Endothelial cell of umbilical vein (primary cell): ENCODE results near the gene CCDC184. TPM values are rescaled to one million over a fixed set of nuclear protein-coding genes. Genes with fewer than 3 reads are reported as not detected.

Source experiments
- BruUV-seq: library from RNA; stranded (reverse); fragments of 400-500 nt; replicated peaks from 2 replicates; lab custom pipeline; 2021; lab: Mats Ljungman, UMichigan
- CTCF ChIA-PET: fragments of 300-600, 350-600 bp; sonication (Branson Sonifier 250); formaldehyde crosslinking; loops from one replicate; lab custom pipeline; 2021; ENCODE audit warnings: antibody characterized with exemption, inconsistent platforms; lab: Charles Lee
- POLR2A ChIA-PET: fragments of 300-600, 350-600 bp; sonication (Branson Sonifier 250); formaldehyde crosslinking; loops from one replicate; lab custom pipeline; 2021; ENCODE audit warnings: antibody characterized with exemption, inconsistent platforms; lab: Charles Lee
- DNase-seq: peaks from one replicate; pipeline ENCODE4 v3.0.0-alpha.2; 2011; ENCODE audit warnings: low read depth, low spot score
- FAIRE-seq: peaks from 2 replicates; lab custom pipeline; 2011; peaks lifted over from hg19 to GRCh38; lab: Jason Lieb, UNC
- H2AFZ ChIP-seq: 2 replicates; pipeline ENCODE4 v1.6.0; 2012; ENCODE audit warnings: low read depth, low read length, control low read depth, inconsistent platforms
- H3K27ac ChIP-seq: 2 replicates; pipeline ENCODE4 v1.5.1; 2011; ENCODE audit warnings: low read depth, mild to moderate bottlenecking, control low read depth, low read length, moderate library complexity; ENCODE audit not compliant: insufficient read depth
- H3K27me3 ChIP-seq, 2 experiments: 2 replicates each; pipeline versions ENCODE4 v1.6.0 to v1.6.1; 2011; ENCODE audit warnings: low read length in 2 of 2, mixed read lengths in 1 of 2; ENCODE audit not compliant: control insufficient read depth in 2 of 2, insufficient read depth in 2 of 2
- H3K36me3 ChIP-seq, 2 experiments: 2 replicates in 1 of 2; 3 replicates in 1 of 2; pipeline ENCODE4 v1.5.1; 2011; ENCODE audit warnings: low read length in 2 of 2, mild to moderate bottlenecking in 1 of 2, moderate library complexity in 1 of 2; ENCODE audit not compliant: control insufficient read depth in 2 of 2, insufficient read depth in 2 of 2; ENCODE audit errors: extremely low read depth in 1 of 2
- H3K4me1 ChIP-seq: 3 replicates; pipeline ENCODE4 v1.5.1; 2011; ENCODE audit warnings: mild to moderate bottlenecking, low read length; ENCODE audit not compliant: control insufficient read depth, insufficient read depth; ENCODE audit errors: extremely low read depth
- H3K4me2 ChIP-seq: 2 replicates; pipeline ENCODE4 v1.6.1; 2011; ENCODE audit warnings: low read length, control low read depth, mixed read lengths; ENCODE audit not compliant: insufficient read depth
- H3K4me3 ChIP-seq, 3 experiments: fragments of 200-600 bp in 1 of 3; sonication (generic), shearing (Covaris generic) in 1 of 3; replicated peaks in 1 of 3; 2 replicates each; pipeline ENCODE4 v1.5.1; 2011 to 2016; ENCODE audit warnings: control low read depth in 3 of 3, low read length in 3 of 3, mild to moderate bottlenecking in 2 of 3, inconsistent platforms in 1 of 3, low read depth in 1 of 3, moderate library complexity in 1 of 3; ENCODE audit not compliant: insufficient read depth in 1 of 3
- H3K79me2 ChIP-seq: 2 replicates; pipeline ENCODE4 v1.6.0; 2012; ENCODE audit warnings: low read length, inconsistent platforms; ENCODE audit not compliant: control insufficient read depth, insufficient read depth
- H3K9ac ChIP-seq: replicated peaks from 2 replicates; pipeline ENCODE3; 2011; ENCODE audit warnings: low read length, control low read depth; ENCODE audit not compliant: insufficient read depth; ENCODE audit errors: extremely low read depth
- H3K9me1 ChIP-seq: replicated peaks from 3 replicates; pipeline ENCODE4 v1.6.0; 2011; ENCODE audit warnings: mild to moderate bottlenecking, low read length; ENCODE audit not compliant: control insufficient read depth, insufficient read depth; ENCODE audit errors: extremely low read depth
- H3K9me3 ChIP-seq: replicated peaks from 2 replicates; pipeline ENCODE4 v1.5.1; 2012; ENCODE audit warnings: low read length, inconsistent platforms; ENCODE audit not compliant: control insufficient read depth, insufficient read depth
- H4K20me1 ChIP-seq: replicated peaks from 2 replicates; pipeline ENCODE3; 2011; ENCODE audit warnings: mild to moderate bottlenecking, low read length; ENCODE audit not compliant: control insufficient read depth, insufficient read depth; ENCODE audit errors: extremely low read depth
- EZH2 ChIP-seq: IDR thresholded peaks from 2 replicates; pipeline ENCODE4 v1.6.1; 2012; ENCODE audit warnings: borderline replicate concordance, low read depth, mild to moderate bottlenecking, moderate library complexity, low read length, inconsistent platforms; ENCODE audit not compliant: severe bottlenecking
- FOS ChIP-seq: IDR thresholded peaks from 2 replicates; pipeline ENCODE4 v1.6.1; 2011; ENCODE audit warnings: mild to moderate bottlenecking, low read length, moderate library complexity, borderline replicate concordance; ENCODE audit not compliant: insufficient read depth
- GATA2 ChIP-seq: IDR thresholded peaks from 2 replicates; pipeline ENCODE4 v1.7.0; 2011; ENCODE audit warnings: low read depth, mild to moderate bottlenecking, moderate library complexity, mixed read lengths, low read length; ENCODE audit not compliant: insufficient read length, insufficient read depth
- JUN ChIP-seq: IDR thresholded peaks from 2 replicates; pipeline ENCODE4 v1.6.1; 2011; ENCODE audit warnings: borderline replicate concordance, low read depth; ENCODE audit not compliant: insufficient read length, insufficient read depth
- MAX ChIP-seq: IDR thresholded peaks from 2 replicates; pipeline ENCODE4 v1.6.1; 2011; ENCODE audit not compliant: insufficient read depth, insufficient read length
- MYC ChIP-seq: IDR thresholded peaks from one replicate; pipeline ENCODE4 v1.6.1; 2011; ENCODE audit warnings: mild to moderate bottlenecking, low read depth, low read length
- POLR2A ChIP-seq: IDR thresholded peaks from 2 replicates; pipeline ENCODE4 v1.6.1; 2012; ENCODE audit warnings: low read depth, mild to moderate bottlenecking, control low read depth, low read length
- POLR2AphosphoS5 ChIP-seq: IDR thresholded peaks from 2 replicates; pipeline ENCODE4 v1.6.1; 2012; ENCODE audit warnings: low read depth, mild to moderate bottlenecking, control low read depth, low read length, moderate library complexity; ENCODE audit not compliant: insufficient read depth
- dilution Hi-C: fragments of 300-500 bp; cut with MboI; formaldehyde crosslinking; loops from one replicate; pipeline ENCODE4 v1.15.0; 2019; ENCODE audit warnings: low sequenced_read_pairs; ENCODE audit not compliant: extremely low pct_ligation_motif_present
- intact Hi-C: fragments of 100-400 bp; cut with micrococcal nuclease; formaldehyde crosslinking; loops from one replicate; pipeline ENCODE4 v1.10.0; 2022
- polyA plus RNA-seq, 4 experiments: library from polyadenylated mRNA; depleted of rRNA in 3 of 4; stranded (reverse) in 3 of 4; unstranded in 1 of 4; fragments of >200 nt; gene quantifications; 2 replicates each; pipeline versions ENCODE4 v1.2.1 to v1.2.3, GENCODE V29; 2011 to 2012; ENCODE audit warnings: missing spikeins in 1 of 4
- total RNA-seq: library from RNA; stranded (reverse); gene quantifications from 2 replicates; pipeline ENCODE4 v1.2.3, GENCODE V29; 2021
- TF ChIP-seq, protein P1 (sequence below), 2 donors: IDR thresholded peaks; 1 replicate in 1 of 2; 2 replicates in 1 of 2; pipeline ENCODE4 v1.5.1; 2011; ENCODE audit warnings: low read length in 2 of 2, mild to moderate bottlenecking in 2 of 2, moderate library complexity in 2 of 2, control low read depth in 1 of 2, inconsistent platforms in 1 of 2, low read depth in 1 of 2; ENCODE audit not compliant: insufficient read depth in 1 of 2; ENCODE audit errors: extremely low read depth in 1 of 2

Gene CCDC184
- total and polyA plus RNA-seq, 2 donors (not counting 3 experiments of a cell fraction or from before 2014, with no cell fraction given) = 0.18 to 0.39 TPM

- Histone ChIP-seq H3K9me3 (no peaks in the 10 kb centered on the region), H3K27me3 (peaks cover 25 to 38% of the 10 kb centered on the region in 2 experiments), H3K79me2 (no peaks in the 10 kb centered on the region), H3K9me1 (no peaks in the 10 kb centered on the region), H4K20me1 (no peaks in the 10 kb centered on the region), H3K9ac (no peak overlapping the region), H3K4me3 (no peak overlapping the region), H3K27ac (no peak overlapping the region), H3K36me3 (no peaks in the 10 kb centered on the region), H3K4me1 (peaks cover 2% of the 10 kb centered on the region), H2AFZ (no peak overlapping the region), H3K4me2 (no peak overlapping the region)
- POLR2A ChIA-PET = no interaction called here
- BruUV-seq = no TSS peak
- FAIRE-seq (peak; percentile 88), DNase-seq (peak; percentile 82)
- dilution Hi-C loops = no loop called here
- CTCF ChIA-PET = interaction anchor here (0.8 to 2.2 kb wide), 12 partner anchors 8 to 429 kb away, joined by 3 to 14 read pairs (median 5); partner anchors contain the start of genes ASB8 and TMEM106C
- no peak for TF ChIP-seq MYC
- TF ChIP-seq, protein P1, sequence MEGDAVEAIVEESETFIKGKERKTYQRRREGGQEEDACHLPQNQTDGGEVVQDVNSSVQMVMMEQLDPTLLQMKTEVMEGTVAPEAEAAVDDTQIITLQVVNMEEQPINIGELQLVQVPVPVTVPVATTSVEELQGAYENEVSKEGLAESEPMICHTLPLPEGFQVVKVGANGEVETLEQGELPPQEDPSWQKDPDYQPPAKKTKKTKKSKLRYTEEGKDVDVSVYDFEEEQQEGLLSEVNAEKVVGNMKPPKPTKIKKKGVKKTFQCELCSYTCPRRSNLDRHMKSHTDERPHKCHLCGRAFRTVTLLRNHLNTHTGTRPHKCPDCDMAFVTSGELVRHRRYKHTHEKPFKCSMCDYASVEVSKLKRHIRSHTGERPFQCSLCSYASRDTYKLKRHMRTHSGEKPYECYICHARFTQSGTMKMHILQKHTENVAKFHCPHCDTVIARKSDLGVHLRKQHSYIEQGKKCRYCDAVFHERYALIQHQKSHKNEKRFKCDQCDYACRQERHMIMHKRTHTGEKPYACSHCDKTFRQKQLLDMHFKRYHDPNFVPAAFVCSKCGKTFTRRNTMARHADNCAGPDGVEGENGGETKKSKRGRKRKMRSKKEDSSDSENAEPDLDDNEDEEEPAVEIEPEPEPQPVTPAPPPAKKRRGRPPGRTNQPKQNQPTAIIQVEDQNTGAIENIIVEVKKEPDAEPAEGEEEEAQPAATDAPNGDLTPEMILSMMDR (IDR thresholded peaks at IDR 0.05; ENCODE audit: extremely low read depth in 1 of 2, insufficient read depth in 1 of 2, low read depth in 1 of 2, low read length in 2 of 2) = peak; percentile 62 to 78
- intact Hi-C loops = loop anchor here (1.0 to 10.0 kb wide), 4 partner anchors 105 to 428 kb away; no protein-coding TSS in a partner anchor
Measured at GRCh38 chr12:48189331-48190125, 6.1 kb downstream of the CCDC184 start.

GRCh38 chr12:48191096-48191495 lies 7.7 kb downstream of the CCDC184 start:
- no peaks in the 10 kb centered on the region for H3K9me3 ChIP-seq
- H3K9me1 ChIP-seq = no peaks in the 10 kb centered on the region
- no peak overlapping the region for H3K27ac ChIP-seq
- TF ChIP-seq JUN (no peak), GATA2 (no peak), EZH2 (no peak), MAX (no peak), POLR2AphosphoS5 (no peak), POLR2A (no peak), MYC (no peak), FOS (no peak)
- TF ChIP-seq, protein P1 (IDR thresholded peaks at IDR 0.05; ENCODE audit: extremely low read depth in 1 of 2, insufficient read depth in 1 of 2, low read depth in 1 of 2, low read length in 2 of 2) = no peak
- peaks cover 2% of the 10 kb centered on the region for H3K4me1 ChIP-seq
- no peak overlapping the region for H2AFZ ChIP-seq
- no TSS peak for BruUV-seq
- FAIRE-seq (no peak), DNase-seq (no peak)
- no peak overlapping the region for H3K9ac ChIP-seq
- H3K4me2 ChIP-seq = no peak overlapping the region
- H4K20me1 ChIP-seq = no peaks in the 10 kb centered on the region
- no peaks in the 10 kb centered on the region for H3K36me3 ChIP-seq
- ChIA-PET CTCF (interaction anchor here (2.2 kb wide), 1 partner anchor 34 kb away, joined by 12 read pairs; the partner anchor contains the start of gene ASB8), POLR2A (no interaction called here)
- H3K79me2 ChIP-seq = no peaks in the 10 kb centered on the region
- peaks cover 10 to 30% of the 10 kb centered on the region in 2 experiments for H3K27me3 ChIP-seq
- intact Hi-C loops = loop anchor here (2.0 to 10.0 kb wide), 2 partner anchors 154 to 264 kb away; no protein-coding TSS in a partner anchor
- dilution Hi-C loops = no loop called here
- no peak overlapping the region for H3K4me3 ChIP-seq
